Right ventricle myocardium superior (tissue), 1 donor: ENCODE data around the gene C16orf46. TPM values are rescaled to one million over a fixed set of nuclear protein-coding genes. Genes with fewer than 3 reads are reported as not detected.
A peak's percentile ranks its signal among the peaks of the same experiment; 100 is the strongest.

Experiments used
- ATAC-seq: fragments of 200-7000 bp; cut with Tn5 transposase; one replicate; pipeline ENCODE4 v1.9.1; 2020; ENCODE audit warnings: mild to moderate bottlenecking; ENCODE audit not compliant: poor library complexity
- DNase-seq: peaks from one replicate; pipeline ENCODE4 v3.0.0-alpha.2; 2020
- intact Hi-C: fragments of 100-400 bp; cut with DNase I; formaldehyde crosslinking; loops from one replicate; pipeline ENCODE4 v1.11.2; 2022
- total RNA-seq: library from RNA; stranded (reverse); fragmentation: NEBNext Ultra II Directional; extraction: Animal tissue kit (Norgen Biotek cat#: 25700); gene quantifications from one replicate; pipeline ENCODE4 v1.2.1, GENCODE V29; 2021
- donor health status: DM: no; HTN: yes; CAD: no; lungs with severe emphysema.

Gene C16orf46
- total RNA-seq, 1 donor from 2014 or later: 0.38 TPM

DNA sequence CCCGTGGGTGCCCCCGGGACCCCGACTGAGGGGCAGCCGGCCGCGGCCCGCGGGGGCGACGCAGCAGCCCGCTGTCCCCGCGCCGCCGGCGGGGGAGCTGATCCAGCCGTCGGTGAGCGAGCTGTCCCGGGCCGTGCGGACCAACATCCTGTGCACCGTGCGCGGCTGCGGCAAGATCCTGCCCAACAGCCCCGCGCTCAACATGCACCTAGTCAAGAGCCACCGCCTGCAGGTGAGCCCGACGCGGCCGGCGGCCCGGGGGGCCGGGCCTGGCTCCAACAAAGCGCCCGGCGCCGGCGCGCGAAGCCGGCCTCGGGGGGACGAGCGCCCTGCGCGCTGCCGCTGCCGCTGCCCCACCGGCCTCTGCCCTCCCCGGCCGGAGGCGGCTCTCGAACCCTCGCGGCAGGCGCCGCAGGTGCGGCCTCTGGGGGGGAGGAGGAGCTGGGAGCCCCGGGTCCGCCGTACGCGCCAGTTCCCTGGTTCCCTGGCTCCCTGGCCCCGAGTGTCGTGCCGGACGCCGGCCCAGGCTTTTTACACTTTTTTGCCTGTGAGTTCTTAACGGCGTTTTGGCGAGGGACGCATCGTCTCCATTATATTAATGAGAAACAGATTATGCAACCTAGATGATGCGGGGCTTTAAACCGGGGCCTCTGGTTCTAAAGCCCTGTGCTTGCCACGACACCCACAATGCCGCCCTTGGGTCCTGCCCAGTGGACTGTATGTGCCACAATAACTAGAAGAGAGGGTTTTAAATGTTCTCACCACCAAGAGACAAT is 40.9 kb downstream of the C16orf46 start:
- DNase-seq (peak; percentile 59), ATAC-seq (peak; percentile 35)
- intact Hi-C loops: no loop called here

DNA sequence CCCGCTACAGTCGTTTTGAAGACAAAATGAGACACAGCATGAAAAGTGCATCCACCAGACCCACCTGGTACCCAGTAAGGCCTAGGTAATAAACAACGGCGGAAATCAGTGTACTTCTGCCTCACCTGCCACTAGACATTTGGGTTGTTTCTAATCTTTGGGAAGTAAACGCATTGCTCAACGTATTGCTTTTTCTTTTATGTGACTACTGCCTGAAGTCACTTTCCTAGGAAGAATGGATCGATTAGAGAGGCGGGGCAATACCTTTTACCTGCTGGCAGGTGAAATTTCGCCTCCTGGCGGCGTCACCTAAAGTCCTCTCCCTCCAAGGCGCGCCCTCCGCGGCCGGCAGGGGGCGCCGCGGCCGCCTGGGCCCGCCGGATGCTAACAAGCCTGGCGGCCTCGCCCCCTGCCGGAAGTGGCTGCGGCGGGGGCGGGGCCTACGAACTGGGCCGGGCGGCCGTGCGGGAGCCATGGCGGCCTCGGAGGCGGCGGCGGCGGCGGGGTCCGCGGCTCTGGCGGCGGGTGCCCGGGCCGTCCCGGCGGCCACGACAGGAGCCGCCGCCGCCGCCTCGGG is 41.6 kb downstream of the C16orf46 start, which contains the start of gene ATMIN:
TSS of gene ATMIN (plus strand) at position 445 of the 577 bp plus-strand sequence. CDS start at position 474, 29 bp downstream.
- intact Hi-C loops: no loop called here
- ATAC-seq: peak; percentile 99
- DNase-seq: peak; percentile 92

DNA sequence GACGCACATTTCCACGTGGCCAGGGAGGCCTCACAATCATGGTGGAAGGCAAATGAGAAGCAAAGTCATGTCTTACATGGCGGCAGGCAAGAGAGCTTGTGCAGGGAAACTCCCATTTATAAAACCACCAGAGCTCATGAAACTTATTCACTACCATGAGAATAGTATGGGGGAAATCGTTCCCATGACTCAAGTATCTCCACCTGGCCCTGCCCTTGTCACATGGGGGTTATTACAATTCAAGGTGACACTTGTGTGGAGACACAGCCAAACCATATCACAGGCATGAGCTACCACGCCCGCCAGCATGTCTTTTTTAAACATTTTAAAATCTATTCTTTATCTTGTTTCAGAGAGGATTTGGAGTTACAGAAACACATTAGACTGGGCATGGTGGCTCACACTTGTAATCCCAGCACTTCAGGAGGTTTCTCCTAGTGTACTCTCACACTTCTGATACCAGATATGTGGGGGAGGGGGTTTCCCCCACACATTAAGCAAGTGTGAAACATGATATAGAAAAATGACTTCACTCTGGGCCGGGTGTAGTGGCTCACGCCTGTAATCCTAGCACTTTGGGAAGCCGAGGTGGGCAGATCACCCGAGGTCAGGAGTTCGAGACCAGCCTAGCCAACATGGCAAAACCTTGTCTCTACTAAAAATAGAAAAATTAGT is 47.0 kb downstream of the C16orf46 start:
- DNase-seq: no peak
- no peak for ATAC-seq
- intact Hi-C loops: no loop called here

DNA sequence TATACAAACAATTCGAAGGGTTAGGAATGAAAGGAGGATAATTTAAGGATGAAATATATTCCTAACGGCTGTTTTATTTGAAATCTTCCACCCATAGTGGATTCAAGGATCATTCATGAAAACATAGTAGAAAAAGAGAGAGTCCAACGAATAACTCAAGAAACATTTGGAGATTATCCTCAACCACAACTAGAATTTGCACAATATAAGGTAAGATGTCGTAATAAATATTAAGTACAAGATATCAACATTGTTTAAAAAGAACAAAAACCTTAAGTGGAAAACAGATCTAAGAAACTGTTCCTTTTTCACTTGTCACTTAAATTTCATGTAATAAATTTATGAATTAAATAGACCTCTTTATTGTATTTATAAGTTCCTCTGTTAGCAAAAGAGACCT is 50.6 kb downstream of the C16orf46 start:
- no peak for ATAC-seq
- no peak for DNase-seq
- intact Hi-C loops: no loop called here

DNA sequence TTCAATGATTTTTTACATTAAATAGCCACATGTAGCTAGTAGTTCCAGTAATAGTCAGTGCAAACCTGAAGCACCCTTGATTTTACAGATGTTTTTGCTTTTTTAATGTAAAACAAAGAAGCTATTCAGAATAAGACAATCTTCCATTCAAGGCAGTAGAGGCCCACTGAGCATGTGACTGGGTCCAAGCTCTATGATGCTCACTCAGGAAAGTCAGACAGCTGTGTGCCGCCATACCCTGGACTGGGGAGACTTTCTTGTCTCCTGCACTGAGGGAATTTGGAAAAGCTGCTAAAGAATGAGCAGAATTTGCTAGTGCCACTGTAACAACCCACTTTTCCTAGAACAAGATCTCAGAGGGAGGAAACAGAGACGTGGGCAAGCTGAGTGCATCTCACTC is 58.5 kb downstream of the C16orf46 start:
- DNase-seq (no peak), ATAC-seq (no peak)
- intact Hi-C loops: no loop called here

DNA sequence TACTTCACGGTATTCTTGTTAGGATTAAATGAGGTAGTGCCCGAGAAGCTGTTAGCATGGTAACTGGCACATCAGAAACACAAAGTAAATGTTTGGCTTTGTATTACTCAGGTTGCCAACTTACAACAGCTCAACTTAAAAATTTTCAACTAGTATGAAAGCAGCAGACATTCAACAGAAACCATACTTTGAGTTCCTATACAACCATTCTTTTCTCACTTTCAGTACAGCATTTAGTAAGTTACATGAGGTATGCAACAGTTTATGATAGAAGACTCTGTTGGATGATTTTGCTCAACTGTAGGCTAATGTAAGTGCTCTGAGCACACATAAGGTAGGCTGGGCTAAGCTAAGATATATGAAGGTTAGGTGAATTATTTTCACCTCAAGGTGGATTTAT is 62.4 kb downstream of the C16orf46 start:
- intact Hi-C loops: no loop called here
- ATAC-seq (no peak), DNase-seq (no peak)

DNA sequence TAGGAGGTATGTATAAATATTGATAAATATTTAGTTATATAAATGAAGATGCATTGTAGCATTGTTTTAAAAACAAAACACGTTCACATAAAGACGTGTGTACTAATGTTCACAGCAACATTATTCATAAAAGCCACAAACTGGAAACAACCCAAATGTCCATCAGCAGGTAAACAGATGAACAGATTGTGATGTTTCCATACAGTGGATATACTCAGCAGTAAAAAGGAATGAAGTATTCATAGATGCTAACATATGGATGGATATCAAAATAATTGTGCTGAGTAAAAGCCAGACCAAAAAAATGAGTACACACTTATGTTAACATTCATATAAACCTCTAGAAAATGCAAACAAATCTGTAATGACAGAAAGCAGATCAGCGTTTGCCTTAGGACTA is 64.1 kb downstream of the C16orf46 start:
- DNase-seq: no peak

More for the DNA sequence above, 64.1 kb downstream of the C16orf46 start:
- no peak for ATAC-seq
- intact Hi-C loops: no loop called here

Other genes with a start within 250 kb of the C16orf46 start
- 133 TPM for gene CMC2, start 70.4 kb downstream of the C16orf46 start, total RNA-seq
- 8.7 TPM for gene CENPN, start 70.0 kb downstream of the C16orf46 start, total RNA-seq
- 20.5 TPM for gene ATMIN, start 41.4 kb downstream of the C16orf46 start, total RNA-seq
- 43.6 TPM for gene GCSH, start 19.2 kb upstream of the C16orf46 start, total RNA-seq
- gene BCO1, start 161.5 kb upstream of the C16orf46 start, total RNA-seq: not detected
- gene GAN, start 237.7 kb upstream of the C16orf46 start, total RNA-seq: 9.0 TPM